Right ventricle myocardium superior (tissue), 1 donor: ENCODE results near the gene SH3BGR. TPM values are rescaled to one million over a fixed set of nuclear protein-coding genes. Genes with fewer than 3 reads are reported as not detected.
"Not testable (repeated sequence)": the region's sequence is repeated elsewhere in the genome, so short reads cannot be mapped to it uniquely, and the experiment has no call there.

ENCODE experiments used
- ATAC-seq: fragments of 200-7000 bp; cut with Tn5 transposase; one replicate; pipeline ENCODE4 v1.9.1; 2020; ENCODE audit warnings: mild to moderate bottlenecking; ENCODE audit not compliant: poor library complexity
- DNase-seq: peaks from one replicate; pipeline ENCODE4 v3.0.0-alpha.2; 2020
- intact Hi-C: fragments of 100-400 bp; cut with DNase I; formaldehyde crosslinking; loops from one replicate; pipeline ENCODE4 v1.11.2; 2022
- long read RNA-seq: library from polyadenylated mRNA; unstranded; transcript quantifications from one replicate; pipeline ENCODE4 v2.0.0, GENCODE V29; 2021
- total RNA-seq: library from RNA; stranded (reverse); fragmentation: NEBNext Ultra II Directional; extraction: Animal tissue kit (Norgen Biotek cat#: 25700); gene quantifications from one replicate; pipeline ENCODE4 v1.2.1, GENCODE V29; 2021
- donor health status: DM: no; HTN: yes; CAD: no; lungs with severe emphysema.

The SH3BGR gene
- total RNA-seq, result 105 TPM
- long read RNA-seq, transcript SH3BGR-202 (7 exons, 780 nt), result minor isoform, 5 of 77 reads
- long read RNA-seq, transcript SH3BGR-201 (7 exons, 1,251 nt), result major isoform, 64 of 77 reads
- long read RNA-seq, partial matches to known transcripts, result 1 of 77 reads
- long read RNA-seq, other reads (novel, unspliced or antisense), result 4 of 77 reads

- DNase-seq (peak; percentile 84), ATAC-seq (peak; percentile 93)
- intact Hi-C loops, result no loop called here
Measured at GRCh38 chr21:39451332-39452206, at the start of gene SH3BGR. TSS of gene SH3BGR (plus strand) at chr21:39451970. CDS start at chr21:39452097, 127 bp downstream.

- ATAC-seq, result no peak
- intact Hi-C loops, result no loop called here
- DNase-seq, result no peak
Measured at GRCh38 chr21:39406065-39406464, 45.7 kb upstream of the SH3BGR start.

- intact Hi-C loops, ATAC-seq: not testable (repeated sequence)
Measured at GRCh38 chr21:39419204-39419603, 32.6 kb upstream of the SH3BGR start.

GRCh38 chr21:39422527-39423241 is 29.1 kb upstream of the SH3BGR start:
- DNase-seq, result no peak
- no peak for ATAC-seq
- intact Hi-C loops, result no loop called here

More at GRCh38 chr21:39419204-39419603, 32.6 kb upstream of the SH3BGR start:
- not testable (repeated sequence) for DNase-seq

GRCh38 chr21:39429445-39429844 is 22.3 kb upstream of the SH3BGR start:
- intact Hi-C loops, result no loop called here
- DNase-seq (no peak), ATAC-seq (no peak)

- intact Hi-C loops, result no loop called here
- no peak for ATAC-seq
- DNase-seq, result no peak
Measured at GRCh38 chr21:39430016-39430415, 21.8 kb upstream of the SH3BGR start.

- DNase-seq (no peak), ATAC-seq (no peak)
- intact Hi-C loops, result no loop called here
Measured at GRCh38 chr21:39430457-39430856, 21.3 kb upstream of the SH3BGR start.

GRCh38 chr21:39430954-39431353 is 20.8 kb upstream of the SH3BGR start:
- DNase-seq (no peak), ATAC-seq (no peak)
- intact Hi-C loops, result no loop called here

- DNase-seq (no peak), ATAC-seq (no peak)
- intact Hi-C loops, result no loop called here
Measured at GRCh38 chr21:39434950-39435349, 16.8 kb upstream of the SH3BGR start.

- DNase-seq, result no peak
- intact Hi-C loops, result no loop called here
- ATAC-seq, result no peak
Measured at GRCh38 chr21:39439232-39439631, 12.5 kb upstream of the SH3BGR start.

GRCh38 chr21:39441502-39442475 is 10.0 kb upstream of the SH3BGR start:
- intact Hi-C loops, result no loop called here
- ATAC-seq (no peak), DNase-seq (no peak)

- intact Hi-C loops, result no loop called here
- ATAC-seq, result peak; percentile 11
- no peak for DNase-seq
Measured at GRCh38 chr21:39444421-39445180, 7.2 kb upstream of the SH3BGR start.

- intact Hi-C loops, result no loop called here
- peak; percentile 96 for ATAC-seq
- DNase-seq, result peak; percentile 96
Measured at GRCh38 chr21:39445321-39446269, 6.2 kb upstream of the SH3BGR start, which contains the start of gene LCA5L. TSS of gene LCA5L (minus strand) at chr21:39445778. CDS start at chr21:39428493, 17,285 bp downstream.

GRCh38 chr21:39447264-39447663 is 4.5 kb upstream of the SH3BGR start:
- no peak for DNase-seq
- intact Hi-C loops, result no loop called here
- no peak for ATAC-seq

GRCh38 chr21:39452207-39452969 is 618 bp downstream of the SH3BGR start:
- intact Hi-C loops, result no loop called here
- ATAC-seq, result peak; percentile 35
- no peak for DNase-seq

- no peak for DNase-seq
- intact Hi-C loops, result no loop called here
- no peak for ATAC-seq
Measured at GRCh38 chr21:39452970-39453342, 1.2 kb downstream of the SH3BGR start.
